SW 1271 (cell line): ENCODE data around the gene RGPD5.
"Not testable (repeated sequence)": the region's sequence is repeated elsewhere in the genome, so short reads cannot be mapped to it uniquely, and the experiment has no call there.

Experiments used
- DNase-seq, 2 experiments: peaks; one replicate each; lab custom pipeline; 2025; lab: John Stamatoyannopoulos, UW

Gene RGPD5

GRCh38 chr2:109893736-109894135 is 99.6 kb downstream of the RGPD5 start:
- DNase-seq, result not testable (repeated sequence)

- DNase-seq, result not testable (repeated sequence)
Measured at GRCh38 chr2:109894141-109894540, 100.0 kb downstream of the RGPD5 start.

GRCh38 chr2:109895090-109895869 is 101.2 kb downstream of the RGPD5 start:
- not testable (repeated sequence) for DNase-seq

DNA sequence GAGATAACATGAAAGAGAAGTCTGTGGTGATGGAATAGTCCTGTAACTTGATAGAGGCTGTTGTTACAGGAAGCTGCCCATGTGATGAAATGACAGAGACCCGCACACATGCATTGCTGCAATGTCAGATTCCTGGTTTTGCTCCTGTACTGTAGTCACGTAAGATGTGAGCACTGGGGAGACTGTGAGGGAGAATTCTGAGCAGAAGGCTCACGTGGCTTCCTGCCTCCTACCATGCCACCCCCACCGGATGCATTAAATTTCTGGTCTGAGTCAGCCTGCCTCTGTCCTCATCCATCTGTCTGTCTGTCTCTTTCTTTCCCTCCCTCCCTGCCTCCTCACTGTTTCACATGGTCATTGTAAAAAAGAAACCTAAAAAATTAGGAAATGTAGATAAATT is 102.1 kb downstream of the RGPD5 start:
- DNase-seq, result not testable (repeated sequence)

DNA sequence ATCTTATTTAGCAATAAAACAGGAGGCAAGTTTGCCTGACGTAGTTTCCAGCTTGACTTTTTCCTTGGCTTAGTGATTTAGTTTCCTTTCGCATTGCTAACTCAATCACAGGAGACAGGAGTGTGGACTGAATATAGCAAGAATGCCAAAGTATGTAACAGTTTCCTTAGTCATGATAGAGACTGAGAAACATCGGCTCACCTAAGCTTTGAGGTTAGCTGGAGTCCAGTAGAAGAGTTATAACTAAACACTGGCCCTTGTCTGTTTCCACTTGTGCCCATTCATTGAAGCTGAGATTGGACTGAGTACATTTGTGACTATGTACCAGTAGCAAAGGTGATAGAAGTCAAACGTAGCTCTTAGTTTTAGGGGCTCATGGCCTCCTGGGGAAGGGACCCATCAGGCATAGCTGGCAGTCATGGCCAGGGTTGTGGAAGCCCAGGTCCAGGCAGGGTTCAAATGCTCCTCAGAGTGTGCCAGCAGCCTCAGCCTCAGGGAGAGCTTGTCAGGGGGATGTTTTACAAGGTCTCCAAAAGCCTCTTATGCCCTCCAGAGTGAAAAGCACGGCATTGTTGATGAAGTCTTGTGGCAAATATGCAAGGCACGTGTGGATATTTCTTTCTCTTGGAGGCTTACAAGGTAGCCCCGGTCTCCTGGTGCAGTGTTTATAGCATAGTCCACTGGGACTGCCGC is 103.8 kb downstream of the RGPD5 start:
- not testable (repeated sequence) for DNase-seq

GRCh38 chr2:109898462-109899336 is 104.6 kb downstream of the RGPD5 start, which contains the start of gene LIMS3:
TSS of gene LIMS3 (plus strand) at chr2:109898688. CDS start at chr2:109898729, 41 bp downstream.
- not testable (repeated sequence) for DNase-seq

DNA sequence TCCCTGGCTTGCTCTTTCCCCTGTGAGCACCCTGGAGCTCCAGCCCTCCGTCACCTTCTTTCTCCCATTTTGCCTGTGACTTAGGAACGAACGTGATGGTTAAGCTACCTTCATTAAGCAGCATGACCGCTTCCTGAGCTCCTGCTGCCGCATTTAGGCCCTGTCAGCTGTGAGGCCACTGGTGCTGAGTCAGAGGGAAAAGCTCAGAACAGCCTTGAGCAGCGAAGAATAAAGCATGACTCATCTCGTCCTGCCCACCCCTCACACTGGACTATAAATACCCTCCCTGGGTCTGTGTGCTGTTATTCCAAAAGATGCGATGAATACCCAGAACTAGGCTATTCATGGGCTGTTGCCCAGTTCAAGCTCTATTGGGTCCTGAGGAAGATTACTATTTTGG is 111.7 kb downstream of the RGPD5 start:
- DNase-seq, result not testable (repeated sequence)
